H1 (cell line): Measurements from ENCODE around the gene B3GALT5. TPM values are rescaled to one million over a fixed set of nuclear protein-coding genes. Genes with fewer than 3 reads are reported as not detected.

Experiments
- CTCF ChIA-PET: fragments of 300-600 bp; sonication (Branson Sonifier 250); formaldehyde crosslinking; loops from one replicate; lab custom pipeline; 2021; ENCODE audit not compliant: partially characterized antibody; lab: Charles Lee
- POLR2A ChIA-PET: fragments of 300-600 bp; sonication (Branson Sonifier 250); formaldehyde crosslinking; loops from one replicate; lab custom pipeline; 2021; ENCODE audit warnings: inconsistent platforms; ENCODE audit not compliant: partially characterized antibody; lab: Charles Lee
- DNase-seq, 2 experiments: peaks; one replicate each; pipeline versions ENCODE4 v3.0.0 to v3.0.0-alpha.2; 2010 to 2022; ENCODE audit warnings: low spot score in 2 of 2, low read depth in 1 of 2, mixed read lengths in 1 of 2
- FAIRE-seq: peaks from 2 replicates; lab custom pipeline; 2011; peaks lifted over from hg19 to GRCh38; lab: Jason Lieb, UNC
- H2AFZ ChIP-seq: 2 replicates; pipeline ENCODE4 v1.8.1; 2012; ENCODE audit warnings: low read length, inconsistent platforms
- H2AK5ac ChIP-seq: 2 replicates; pipeline ENCODE4 v1.6.1; 2013; ENCODE audit warnings: low read depth, low read length
- H2BK120ac ChIP-seq: replicated peaks from 2 replicates; pipeline ENCODE3; 2013; ENCODE audit warnings: low read depth, low read length, inconsistent platforms
- H2BK12ac ChIP-seq: 2 replicates; pipeline ENCODE4 v1.6.1; 2013; ENCODE audit warnings: low read depth, low read length
- H2BK15ac ChIP-seq: 2 replicates; pipeline ENCODE4 v1.6.1; 2013; ENCODE audit warnings: low read length
- H2BK20ac ChIP-seq: 2 replicates; pipeline ENCODE4 v1.6.1; 2013; ENCODE audit warnings: low read length
- H2BK5ac ChIP-seq: 2 replicates; pipeline ENCODE4 v1.6.1; 2013; ENCODE audit warnings: low read depth, low read length
- H3K14ac ChIP-seq: 2 replicates; pipeline ENCODE4 v1.6.1; 2013; ENCODE audit warnings: inconsistent platforms; ENCODE audit not compliant: insufficient read length
- H3K18ac ChIP-seq: 2 replicates; pipeline ENCODE4 v1.6.1; 2013; ENCODE audit warnings: low read length; ENCODE audit errors: extremely low read depth
- H3K23ac ChIP-seq: 2 replicates; pipeline ENCODE4 v1.6.1; 2013; ENCODE audit warnings: inconsistent platforms; ENCODE audit not compliant: insufficient read length
- H3K23me2 ChIP-seq: 2 replicates; pipeline ENCODE4 v1.6.1; 2013; ENCODE audit warnings: low read depth, low read length
- H3K27ac ChIP-seq: 2 replicates; pipeline ENCODE4 v1.6.1; 2011; ENCODE audit warnings: low read depth, low read length, inconsistent platforms
- H3K27me3 ChIP-seq, 4 experiments: replicated peaks in 1 of 4; 1 replicate in 1 of 4; 2 replicates in 3 of 4; pipeline versions ENCODE4 v1.6.1 to v1.8.1; 2011 to 2013; ENCODE audit warnings: low read length in 3 of 4, mild to moderate bottlenecking in 3 of 4, inconsistent platforms in 2 of 4, mixed read lengths in 2 of 4, moderate library complexity in 1 of 4; ENCODE audit not compliant: control insufficient read depth in 3 of 4, insufficient read depth in 3 of 4; ENCODE audit errors: extremely low read depth in 1 of 4
- H3K36me3 ChIP-seq, 4 experiments: 2 replicates each; pipeline versions ENCODE4 v1.6.1 to v1.8.1; 2011 to 2013; ENCODE audit warnings: mild to moderate bottlenecking in 4 of 4, low read length in 3 of 4, moderate library complexity in 2 of 4, control low read depth in 1 of 4, inconsistent platforms in 1 of 4; ENCODE audit not compliant: insufficient read depth in 4 of 4, control insufficient read depth in 2 of 4
- H3K4ac ChIP-seq: replicated peaks from 2 replicates; pipeline ENCODE3; 2013; ENCODE audit warnings: low read length, low read depth, mixed read lengths, inconsistent platforms; ENCODE audit not compliant: insufficient read length
- H3K4me1 ChIP-seq, 4 experiments: replicated peaks in 1 of 4; 1 replicate in 1 of 4; 2 replicates in 3 of 4; pipeline versions ENCODE4 v1.6.1 to v1.8.1; 2011 to 2013; ENCODE audit warnings: low read length in 3 of 4, inconsistent platforms in 2 of 4, mixed read lengths in 1 of 4; ENCODE audit not compliant: insufficient read depth in 4 of 4, control insufficient read depth in 3 of 4
- H3K4me2 ChIP-seq, 2 experiments: 2 replicates each; pipeline versions ENCODE4 v1.6.1 to v1.8.1; 2011 to 2013; ENCODE audit warnings: low read depth in 2 of 2, low read length in 2 of 2, control low read depth in 1 of 2, inconsistent platforms in 1 of 2, mild to moderate bottlenecking in 1 of 2; ENCODE audit not compliant: insufficient read depth in 1 of 2
- H3K4me3 ChIP-seq, 4 experiments: fragments of 200-600, 300-600 bp in 1 of 4; sonication (generic), shearing (Covaris generic), sonication (Bioruptor Twin) in 1 of 4; 2 replicates each; pipeline versions ENCODE4 v1.5.1 to v1.8.1; 2011 to 2016; ENCODE audit warnings: low read length in 4 of 4, low read depth in 3 of 4, control low read depth in 2 of 4, inconsistent platforms in 2 of 4, mild to moderate bottlenecking in 2 of 4, mixed read lengths in 1 of 4, moderate library complexity in 1 of 4; ENCODE audit not compliant: insufficient read depth in 2 of 4; ENCODE audit errors: extremely low read depth in 1 of 4
- H3K56ac ChIP-seq: replicated peaks from 2 replicates; pipeline ENCODE3; 2013; ENCODE audit warnings: low read depth, mild to moderate bottlenecking, mixed read lengths, low read length, inconsistent platforms; ENCODE audit not compliant: insufficient read length
- H3K79me1 ChIP-seq: 2 replicates; pipeline ENCODE4 v1.6.1; 2013; ENCODE audit warnings: low read depth, low read length, control low read depth
- H3K79me2 ChIP-seq, 2 experiments: 2 replicates each; pipeline versions ENCODE4 v1.6.1 to v1.8.1; 2012 to 2013; ENCODE audit warnings: low read length in 2 of 2, mild to moderate bottlenecking in 2 of 2, inconsistent platforms in 1 of 2; ENCODE audit not compliant: insufficient read depth in 2 of 2, control insufficient read depth in 1 of 2
- H3K9ac ChIP-seq, 4 experiments: replicated peaks in 1 of 4; 1 replicate in 1 of 4; 2 replicates in 3 of 4; pipeline versions ENCODE4 v1.6.1 to v1.8.1; 2011 to 2013; ENCODE audit warnings: low read depth in 3 of 4, low read length in 3 of 4, control low read depth in 2 of 4, mild to moderate bottlenecking in 2 of 4, moderate library complexity in 2 of 4, inconsistent platforms in 1 of 4; ENCODE audit errors: extremely low read depth in 1 of 4
- H3K9me3 ChIP-seq, 2 experiments: 2 replicates each; pipeline versions ENCODE4 v1.6.1 to v1.8.1; 2012 to 2013; ENCODE audit warnings: mild to moderate bottlenecking in 2 of 2, moderate library complexity in 2 of 2, control low read depth in 1 of 2, inconsistent platforms in 1 of 2, low read depth in 1 of 2, low read length in 1 of 2, mixed read lengths in 1 of 2; ENCODE audit not compliant: insufficient read depth in 2 of 2
- H4K20me1 ChIP-seq, 2 experiments: replicated peaks in 1 of 2; 2 replicates each; pipeline versions ENCODE3 to v1.8.1; 2011 to 2013; ENCODE audit warnings: inconsistent platforms in 2 of 2, low read length in 2 of 2, mild to moderate bottlenecking in 1 of 2; ENCODE audit not compliant: insufficient read depth in 2 of 2, control insufficient read depth in 1 of 2
- H4K5ac ChIP-seq: 2 replicates; pipeline ENCODE4 v1.6.1; 2013; ENCODE audit warnings: low read length, low read depth, mixed read lengths, inconsistent platforms; ENCODE audit not compliant: insufficient read length
- H4K8ac ChIP-seq: 2 replicates; pipeline ENCODE4 v1.8.0; 2013; ENCODE audit warnings: mild to moderate bottlenecking, moderate library complexity, low read length, inconsistent platforms; ENCODE audit not compliant: insufficient read depth; ENCODE audit errors: extremely low read depth
- H4K91ac ChIP-seq: replicated peaks from 2 replicates; pipeline ENCODE3; 2013; ENCODE audit warnings: low read length, mixed read lengths, inconsistent platforms; ENCODE audit not compliant: insufficient read length
- CBX5 ChIP-seq: fragments of 300-800, 300-1000 bp; sonication (generic); IDR thresholded peaks from 2 replicates; pipeline ENCODE4 v1.7.1; 2016; ENCODE audit warnings: antibody characterized with exemption, low read length, low read depth
- KDM5A ChIP-seq: fragments of 200-600 bp; IDR thresholded peaks from 2 replicates; pipeline ENCODE4 v1.7.1; 2012; ENCODE audit warnings: mild to moderate bottlenecking, low read length, inconsistent platforms, mixed read lengths
- WGBS, 2 experiments: shearing (Covaris generic) in 1 of 2; methylation state at CpG; one replicate each; pipeline versions ENCODE4 v1.1.6 to v1.1.7; 2013 to 2015; ENCODE audit warnings: low lambda C conversion rate in 2 of 2, mixed read lengths in 2 of 2, inconsistent platforms in 1 of 2, low coverage in 1 of 2, missing lambda C conversion rate in 1 of 2; ENCODE audit not compliant: insufficient replicate concordance in 2 of 2, insufficient coverage in 1 of 2, insufficient read length in 1 of 2; ENCODE audit errors: extremely low coverage in 1 of 2, missing lambda C conversion rate in 1 of 2; 5-methylcytosine and 5-hydroxymethylcytosine counted together
- polyA plus RNA-seq, 7 experiments: library from polyadenylated mRNA; depleted of rRNA in 3 of 7; stranded (reverse) in 5 of 7; unstranded in 2 of 7; fragments of >200 nt in 5 of 7; fragments of 200-250 nt in 2 of 7; gene quantifications; 1 replicate in 5 of 7; 2 replicates in 1 of 7; 4 replicates in 1 of 7; pipeline versions ENCODE4 v1.2.1 to v1.2.3, GENCODE V29; 2011 to 2013; ENCODE audit warnings: missing spikeins in 2 of 7, mixed read lengths in 2 of 7
- total RNA-seq: library from RNA; stranded (reverse); fragmentation: NEBNext Ultra II Directional; extraction: Animal tissue kit (Norgen Biotek cat#: 25700); gene quantifications from 2 replicates; pipeline ENCODE4 v1.2.1, GENCODE V29; 2021
- TF ChIP-seq, protein P1 (sequence below): IDR thresholded peaks from 2 replicates; pipeline ENCODE4 v1.6.1; 2011; ENCODE audit warnings: low read depth, mild to moderate bottlenecking, low read length; ENCODE audit not compliant: insufficient read depth
- TF ChIP-seq, protein P2 (sequence below): IDR thresholded peaks from 2 replicates; pipeline ENCODE4 v1.6.1; 2012; ENCODE audit warnings: inconsistent platforms

Gene B3GALT5
- total and polyA plus RNA-seq, 2 of the 8 experiments (the other 6 are each of a cell fraction or from before 2014, with no cell fraction given): 11.9 to 25.1 TPM

DNA sequence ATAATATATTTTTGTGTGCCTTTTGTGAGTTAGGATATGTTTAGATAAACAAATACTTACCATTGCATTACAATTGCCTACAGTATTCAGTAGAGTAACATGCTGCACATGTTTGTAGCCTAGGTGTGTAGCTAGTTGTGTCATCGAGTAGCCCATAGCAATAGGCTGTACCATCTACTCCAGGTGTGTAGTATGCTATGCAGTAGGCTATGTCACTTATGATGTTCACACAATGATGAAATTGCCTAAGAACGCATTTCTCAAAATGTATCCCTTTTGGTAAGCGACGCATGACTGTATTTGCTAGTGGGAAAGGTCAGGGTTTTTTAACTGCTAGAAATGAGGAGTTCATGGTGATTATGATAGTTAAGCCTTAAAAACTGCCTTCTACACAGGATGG lies 30.0 kb upstream of the B3GALT5 start:
- Histone ChIP-seq H3K4ac (no peak overlapping the region), H3K9me3 (peaks cover 0 to 5% of the 10 kb centered on the region in 2 experiments; a peak in 1 of 4 replicates), H2AFZ (no peak overlapping the region)
- TF ChIP-seq KDM5A (no peak), CBX5 (no peak)
- TF ChIP-seq, protein P1, sequence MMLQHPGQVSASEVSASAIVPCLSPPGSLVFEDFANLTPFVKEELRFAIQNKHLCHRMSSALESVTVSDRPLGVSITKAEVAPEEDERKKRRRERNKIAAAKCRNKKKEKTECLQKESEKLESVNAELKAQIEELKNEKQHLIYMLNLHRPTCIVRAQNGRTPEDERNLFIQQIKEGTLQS: no peak
- TF ChIP-seq, protein P2, sequence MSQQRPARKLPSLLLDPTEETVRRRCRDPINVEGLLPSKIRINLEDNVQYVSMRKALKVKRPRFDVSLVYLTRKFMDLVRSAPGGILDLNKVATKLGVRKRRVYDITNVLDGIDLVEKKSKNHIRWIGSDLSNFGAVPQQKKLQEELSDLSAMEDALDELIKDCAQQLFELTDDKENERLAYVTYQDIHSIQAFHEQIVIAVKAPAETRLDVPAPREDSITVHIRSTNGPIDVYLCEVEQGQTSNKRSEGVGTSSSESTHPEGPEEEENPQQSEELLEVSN: no peak
- TF ChIP-seq, all 59 proteins: peak for 0
- WGBS, 2 experiments: 92% methylated on average over 4 of the region's 4 CpGs; no CpG with 5 or more reads in 1 of the 2 experiments
- H3K18ac ChIP-seq: no peak overlapping the region
- H3K23ac ChIP-seq: no peak overlapping the region
- no peak overlapping the region for H2BK15ac ChIP-seq
- FAIRE-seq (no peak), DNase-seq (no peak)
- no peak overlapping the region for H2AK5ac ChIP-seq
- no peaks in the 10 kb centered on the region for H3K36me3 ChIP-seq
- no peaks in the 10 kb centered on the region for H3K79me1 ChIP-seq
- H4K5ac ChIP-seq: no peak overlapping the region
- H3K4me3 ChIP-seq: no peak overlapping the region
- H4K20me1 ChIP-seq: no peaks in the 10 kb centered on the region
- POLR2A ChIA-PET: interaction anchor here (1.2 kb wide), 1 partner anchor 20 kb away, joined by 4 read pairs; no protein-coding TSS in a partner anchor
- H3K23me2 ChIP-seq: no peaks in the 10 kb centered on the region
- H3K27ac ChIP-seq: no peak overlapping the region
- no peaks in the 10 kb centered on the region for H3K27me3 ChIP-seq
- CTCF ChIA-PET: no interaction called here
- no peak overlapping the region for H4K91ac ChIP-seq
- no peak overlapping the region for H2BK20ac ChIP-seq
- no peaks in the 10 kb centered on the region for H3K4me1 ChIP-seq
- H3K14ac ChIP-seq: no peak overlapping the region
- no peak overlapping the region for H3K56ac ChIP-seq
- H3K9ac ChIP-seq: no peak overlapping the region
- no peak overlapping the region for H4K8ac ChIP-seq
- no peaks in the 10 kb centered on the region for H3K79me2 ChIP-seq
- H2BK5ac ChIP-seq: no peak overlapping the region
- no peak overlapping the region for H2BK120ac ChIP-seq
- no peak overlapping the region for H3K4me2 ChIP-seq
- H2BK12ac ChIP-seq: no peak overlapping the region
